Vagina (tissue), 2 donors: Measurements from ENCODE around the gene AHSP.

Source experiments
- POLR2A ChIP-seq, 2 donors: fragments of 450-650 bp; IDR thresholded peaks; one replicate each; pipeline ENCODE4 v1.6.1; 2017; ENCODE audit warnings: antibody characterized with exemption in 2 of 2, mild to moderate bottlenecking in 2 of 2, moderate library complexity in 2 of 2
- POLR2AphosphoS5 ChIP-seq, 2 donors: sonication (generic); formaldehyde crosslinking; IDR thresholded peaks; one replicate each; pipeline ENCODE4 v1.9.0; 2017; ENCODE audit warnings: antibody characterized with exemption in 2 of 2, mild to moderate bottlenecking in 2 of 2, low read depth in 1 of 2; ENCODE audit not compliant: insufficient read depth in 1 of 2

DNA sequence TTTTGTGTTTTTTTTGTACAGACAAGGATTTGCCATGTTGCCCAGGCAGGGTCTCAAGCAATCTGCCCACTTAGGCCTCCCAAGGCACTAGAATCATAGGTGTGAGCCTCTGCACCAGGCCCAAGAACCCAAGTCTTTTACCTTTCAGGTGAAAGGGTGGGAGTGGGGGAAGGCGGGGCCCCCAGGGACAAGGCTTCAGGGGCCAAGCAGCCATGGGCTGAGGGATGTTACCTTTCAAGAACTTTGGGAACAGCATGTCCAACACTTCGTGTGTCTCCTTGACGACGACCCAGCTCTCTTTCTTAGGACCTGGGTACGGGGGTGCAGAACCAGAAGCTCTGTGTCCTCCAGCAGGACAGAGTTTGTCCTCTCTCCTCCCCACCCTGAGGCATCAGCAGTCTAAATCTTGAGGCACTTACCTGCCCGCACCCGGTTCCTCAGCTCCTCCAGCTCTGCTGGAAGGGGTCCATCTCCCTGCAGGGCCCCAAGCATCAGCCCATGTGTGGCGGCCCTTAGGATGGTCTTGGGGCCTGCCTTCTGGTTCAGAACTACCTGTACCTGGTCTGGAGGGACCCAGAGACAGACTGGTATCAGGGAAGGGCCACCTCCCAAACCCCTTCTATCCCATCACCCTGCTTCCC lies 35.8 kb upstream of the AHSP start:
- TF ChIP-seq POLR2A (IDR thresholded peaks at IDR 0.05): no peak
- no peak for TF ChIP-seq POLR2AphosphoS5 (IDR thresholded peaks at IDR 0.05; ENCODE audit: insufficient read depth in 1 of 2, low read depth in 1 of 2)
